Transverse colon (tissue), 3 donors: ENCODE data around the gene FBXL3.

Experiments
- CTCF ChIP-seq, 5 experiments: fragments of 200-600 bp in 3 of 5; fragments of 450-650 bp in 2 of 5; sonication (generic) in 3 of 5; IDR thresholded peaks; 1 replicate in 2 of 5; 2 replicates in 3 of 5; pipeline ENCODE4 v1.5.1; 2016 to 2017; ENCODE audit warnings: antibody characterized with exemption in 5 of 5, inconsistent platforms in 3 of 5, mild to moderate bottlenecking in 2 of 5, moderate library complexity in 1 of 5
- EP300 ChIP-seq: sonication (generic); formaldehyde crosslinking; IDR thresholded peaks from one replicate; pipeline ENCODE4 v1.6.1; 2017; ENCODE audit warnings: antibody characterized with exemption, low read depth
- POLR2A ChIP-seq: fragments of 450-650 bp; IDR thresholded peaks from one replicate; pipeline ENCODE4 v1.6.1; 2016; ENCODE audit warnings: antibody characterized with exemption, mild to moderate bottlenecking, moderate library complexity

DNA sequence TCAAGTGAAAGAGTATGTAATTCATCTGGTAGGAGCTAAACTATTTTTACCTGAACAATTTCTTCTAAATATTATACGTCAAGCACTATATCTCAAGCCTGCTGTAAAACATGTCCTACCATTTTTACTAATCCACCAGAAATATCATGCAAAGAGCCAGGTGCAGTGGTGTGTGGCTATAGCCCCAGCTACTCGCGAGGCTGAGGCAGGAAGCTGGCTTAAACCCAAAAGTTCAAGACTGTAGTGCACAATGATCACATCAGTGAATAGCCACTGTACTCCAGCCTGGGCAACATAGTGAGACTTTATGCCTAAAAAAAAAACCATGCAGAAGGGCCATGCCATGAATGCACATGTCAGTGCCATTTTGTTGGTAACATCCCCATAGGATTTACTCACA is 55.7 kb downstream of the FBXL3 start:
- TF ChIP-seq CTCF (IDR thresholded peaks at IDR 0.05) (no peak), EP300 (no peak), POLR2A (no peak)
